Measurements from ENCODE around the gene ARHGAP10.

The ARHGAP10 gene

DNA sequence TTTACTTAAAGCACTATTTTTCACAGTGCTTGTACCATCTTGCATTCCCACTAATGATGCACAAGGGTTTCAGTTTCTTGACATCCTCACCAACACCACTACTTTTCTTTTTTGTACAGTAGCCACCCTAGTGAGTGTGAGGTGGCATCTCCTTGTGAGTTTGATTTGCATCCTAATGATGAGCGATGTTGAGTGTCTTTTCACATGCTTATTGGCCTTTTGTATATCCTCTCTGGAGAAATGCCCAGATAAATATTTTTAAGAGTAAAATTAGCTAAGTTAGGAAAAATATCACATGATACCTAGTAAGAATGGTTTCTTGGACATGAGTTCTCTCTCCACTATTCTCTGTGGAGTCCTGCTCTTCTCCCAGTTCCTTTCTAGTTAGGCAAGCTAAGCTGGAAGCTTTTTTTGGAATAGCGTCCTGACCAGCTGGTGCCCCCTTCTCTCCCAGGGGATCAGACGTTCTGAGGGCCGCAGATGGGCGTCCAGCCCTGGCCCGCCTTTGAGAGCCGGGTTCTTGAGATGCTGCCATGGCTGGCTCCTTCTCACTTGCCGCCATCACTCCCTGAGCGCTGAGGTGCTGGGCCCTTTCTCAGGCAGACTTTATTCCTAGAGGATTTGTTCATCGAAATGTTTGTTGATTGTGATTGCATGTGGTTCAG is 132.1 kb downstream of the ARHGAP10 start:
- Histone ChIP-seq H2AFZ (ENCODE audit: low read depth, low read length) (no peak overlapping the region), H3K9ac (ENCODE audit: low read depth, low read length) (no peak overlapping the region), H3K36me3 (ENCODE audit: insufficient read depth, low read length) (no peaks in the 10 kb centered on the region), H3K79me2 (ENCODE audit: insufficient read depth, low read length) (no peaks in the 10 kb centered on the region), H3K4me3 (ENCODE audit: low read depth in 1 of 2, low read length in 2 of 2) (no peak overlapping the region), H3K27ac (ENCODE audit: low read length) (no peak overlapping the region), H3K9me3 (ENCODE audit: insufficient read depth, low read length, severe bottlenecking) (no peaks in the 10 kb centered on the region), H3K4me1 (ENCODE audit: insufficient read depth, low read length) (no peaks in the 10 kb centered on the region), H3K4me2 (ENCODE audit: insufficient read depth, low read length) (no peak overlapping the region), H3K27me3 (ENCODE audit: insufficient read depth, low read length, poor library complexity) (no peaks in the 10 kb centered on the region), H4K20me1 (ENCODE audit: insufficient read depth, low read length) (no peaks in the 10 kb centered on the region)
- TF ChIP-seq, protein P1, sequence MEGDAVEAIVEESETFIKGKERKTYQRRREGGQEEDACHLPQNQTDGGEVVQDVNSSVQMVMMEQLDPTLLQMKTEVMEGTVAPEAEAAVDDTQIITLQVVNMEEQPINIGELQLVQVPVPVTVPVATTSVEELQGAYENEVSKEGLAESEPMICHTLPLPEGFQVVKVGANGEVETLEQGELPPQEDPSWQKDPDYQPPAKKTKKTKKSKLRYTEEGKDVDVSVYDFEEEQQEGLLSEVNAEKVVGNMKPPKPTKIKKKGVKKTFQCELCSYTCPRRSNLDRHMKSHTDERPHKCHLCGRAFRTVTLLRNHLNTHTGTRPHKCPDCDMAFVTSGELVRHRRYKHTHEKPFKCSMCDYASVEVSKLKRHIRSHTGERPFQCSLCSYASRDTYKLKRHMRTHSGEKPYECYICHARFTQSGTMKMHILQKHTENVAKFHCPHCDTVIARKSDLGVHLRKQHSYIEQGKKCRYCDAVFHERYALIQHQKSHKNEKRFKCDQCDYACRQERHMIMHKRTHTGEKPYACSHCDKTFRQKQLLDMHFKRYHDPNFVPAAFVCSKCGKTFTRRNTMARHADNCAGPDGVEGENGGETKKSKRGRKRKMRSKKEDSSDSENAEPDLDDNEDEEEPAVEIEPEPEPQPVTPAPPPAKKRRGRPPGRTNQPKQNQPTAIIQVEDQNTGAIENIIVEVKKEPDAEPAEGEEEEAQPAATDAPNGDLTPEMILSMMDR (IDR thresholded peaks at IDR 0.05; ENCODE audit: borderline replicate concordance, extremely low read depth, low read length, poor library complexity, severe bottlenecking), result no peak
- TF ChIP-seq EZH2 (IDR thresholded peaks at IDR 0.05; ENCODE audit: borderline replicate concordance, low read depth, low read length, severe bottlenecking), result no peak
- ATAC-seq (ENCODE audit: insufficient read depth, low read depth), result no peak
- DNase-seq, result no peak

DNA sequence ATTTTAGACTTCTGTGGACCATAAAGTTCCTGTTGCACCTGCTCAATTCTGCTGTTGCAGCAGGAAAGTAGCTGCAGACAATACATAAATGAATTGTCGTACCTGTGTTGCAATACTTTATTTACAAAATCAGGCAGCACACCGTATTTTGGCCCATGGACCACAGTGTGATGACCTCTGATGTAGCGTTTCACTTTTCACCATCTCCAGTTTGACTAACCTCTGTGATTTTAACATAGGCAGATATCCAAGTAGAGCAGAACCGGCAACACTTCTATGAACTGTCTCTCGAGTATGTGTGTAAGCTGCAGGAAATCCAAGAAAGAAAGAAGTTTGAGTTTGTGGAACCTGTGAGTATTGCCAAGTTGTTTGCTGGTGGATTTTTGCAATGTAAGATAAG is 132.7 kb downstream of the ARHGAP10 start:
- no peaks in the 10 kb centered on the region for H3K27me3 ChIP-seq (ENCODE audit: insufficient read depth, low read length, poor library complexity)
- H2AFZ ChIP-seq (ENCODE audit: low read depth, low read length), result no peak overlapping the region
- H3K27ac ChIP-seq (ENCODE audit: low read length), result no peak overlapping the region
- no peaks in the 10 kb centered on the region for H3K4me1 ChIP-seq (ENCODE audit: insufficient read depth, low read length)
- no peaks in the 10 kb centered on the region for H3K9me3 ChIP-seq (ENCODE audit: insufficient read depth, low read length, severe bottlenecking)
- ATAC-seq (ENCODE audit: insufficient read depth, low read depth) (no peak), DNase-seq (no peak)
- H4K20me1 ChIP-seq (ENCODE audit: insufficient read depth, low read length), result no peaks in the 10 kb centered on the region
- no peak overlapping the region for H3K4me3 ChIP-seq (ENCODE audit: low read depth in 1 of 2, low read length in 2 of 2)
- H3K4me2 ChIP-seq (ENCODE audit: insufficient read depth, low read length), result no peak overlapping the region
- TF ChIP-seq EZH2 (IDR thresholded peaks at IDR 0.05; ENCODE audit: borderline replicate concordance, low read depth, low read length, severe bottlenecking), result no peak
- TF ChIP-seq, protein P1 (IDR thresholded peaks at IDR 0.05; ENCODE audit: borderline replicate concordance, extremely low read depth, low read length, poor library complexity, severe bottlenecking), result no peak
- no peak overlapping the region for H3K9ac ChIP-seq (ENCODE audit: low read depth, low read length)
- H3K79me2 ChIP-seq (ENCODE audit: insufficient read depth, low read length), result no peaks in the 10 kb centered on the region
- no peaks in the 10 kb centered on the region for H3K36me3 ChIP-seq (ENCODE audit: insufficient read depth, low read length)

DNA sequence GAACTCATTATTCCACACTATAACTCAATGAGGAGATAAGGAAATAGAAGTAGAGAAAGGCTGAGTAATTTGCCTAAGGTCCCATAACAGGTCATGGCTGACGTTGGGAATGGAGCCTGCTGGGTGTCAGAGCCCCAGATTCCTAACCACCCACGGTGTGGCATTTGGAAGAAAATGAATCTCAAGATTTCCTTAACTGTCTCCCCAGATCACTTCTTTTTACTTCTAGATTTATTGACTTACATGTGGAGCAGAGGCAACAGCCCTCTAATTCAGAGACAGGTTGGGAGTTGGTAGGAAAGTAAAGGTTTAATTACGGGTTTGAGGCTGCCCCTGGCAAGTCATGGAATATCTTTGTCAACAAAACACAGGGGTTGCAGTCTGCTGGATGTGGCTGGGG is 134.0 kb downstream of the ARHGAP10 start:
- H2AFZ ChIP-seq (ENCODE audit: low read depth, low read length), result no peak overlapping the region
- H3K4me1 ChIP-seq (ENCODE audit: insufficient read depth, low read length), result no peaks in the 10 kb centered on the region
- TF ChIP-seq, protein P1 (IDR thresholded peaks at IDR 0.05; ENCODE audit: borderline replicate concordance, extremely low read depth, low read length, poor library complexity, severe bottlenecking), result no peak
- no peak for TF ChIP-seq EZH2 (IDR thresholded peaks at IDR 0.05; ENCODE audit: borderline replicate concordance, low read depth, low read length, severe bottlenecking)
- H3K36me3 ChIP-seq (ENCODE audit: insufficient read depth, low read length), result no peaks in the 10 kb centered on the region
- DNase-seq (no peak), ATAC-seq (ENCODE audit: insufficient read depth, low read depth) (no peak)
- no peak overlapping the region for H3K4me2 ChIP-seq (ENCODE audit: insufficient read depth, low read length)
- H3K27me3 ChIP-seq (ENCODE audit: insufficient read depth, low read length, poor library complexity), result no peaks in the 10 kb centered on the region
- H3K4me3 ChIP-seq (ENCODE audit: low read depth in 1 of 2, low read length in 2 of 2), result no peak overlapping the region
- no peak overlapping the region for H3K27ac ChIP-seq (ENCODE audit: low read length)
- H3K9me3 ChIP-seq (ENCODE audit: insufficient read depth, low read length, severe bottlenecking), result no peaks in the 10 kb centered on the region
- H3K79me2 ChIP-seq (ENCODE audit: insufficient read depth, low read length), result no peaks in the 10 kb centered on the region
- H3K9ac ChIP-seq (ENCODE audit: low read depth, low read length), result no peak overlapping the region
- no peaks in the 10 kb centered on the region for H4K20me1 ChIP-seq (ENCODE audit: insufficient read depth, low read length)

Measured in DND-41 (cell line).